HG02973 (cell line): ENCODE results near the gene STMND1.

Source experiments
- ATAC-seq: cut with Tn5 transposase; IDR thresholded peaks from one replicate; pipeline ENCODE4 v1.9.1; 2021; ENCODE audit warnings: moderate library complexity; ENCODE audit not compliant: unreplicated experiment

STMND1 gene

GRCh38 chr6:17157617-17158016, 55.8 kb downstream of the STMND1 start:
- no peak for ATAC-seq

- ATAC-seq, result no peak
Measured at GRCh38 chr6:17159240-17159639, 57.4 kb downstream of the STMND1 start.

GRCh38 chr6:17161076-17161475, 59.2 kb downstream of the STMND1 start:
- no peak for ATAC-seq

GRCh38 chr6:17165383-17165782, 63.5 kb downstream of the STMND1 start:
- ATAC-seq, result no peak

GRCh38 chr6:17167327-17167979, 65.6 kb downstream of the STMND1 start:
- ATAC-seq, result no peak

GRCh38 chr6:17169291-17169690, 67.4 kb downstream of the STMND1 start:
- ATAC-seq, result no peak

- no peak for ATAC-seq
Measured at GRCh38 chr6:17169711-17170110, 67.9 kb downstream of the STMND1 start.

- no peak for ATAC-seq
Measured at GRCh38 chr6:17172836-17173470, 71.1 kb downstream of the STMND1 start.

- no peak for ATAC-seq
Measured at GRCh38 chr6:17178326-17178725, 76.5 kb downstream of the STMND1 start.

GRCh38 chr6:17178754-17179529, 77.1 kb downstream of the STMND1 start:
- no peak for ATAC-seq

- no peak for ATAC-seq
Measured at GRCh38 chr6:17179530-17180073, 77.8 kb downstream of the STMND1 start.
